HepG2 (cell line): ENCODE measurements around the gene MYOCOS. TPM values are rescaled to one million over a fixed set of nuclear protein-coding genes. Genes with fewer than 3 reads are reported as not detected.
"Not testable (repeated sequence)": the region's sequence is repeated elsewhere in the genome, so short reads cannot be mapped to it uniquely, and the experiment has no call there.

Experiments used
- ATAC-seq: fragments of 200-7000 bp; cut with Tn5 transposase; 3 replicates; pipeline ENCODE4 v1.9.1; 2020; ENCODE audit warnings: mild to moderate bottlenecking, moderate library complexity
- BruUV-seq: library from RNA; stranded (reverse); fragments of 400-500 nt; replicated peaks from 2 replicates; lab custom pipeline; 2021; lab: Mats Ljungman, UMichigan
- CTCF ChIA-PET: fragments of 300-600 bp; formaldehyde crosslinking; extraction: SDS; loops from one replicate; lab custom pipeline; 2021; ENCODE audit warnings: low total read pairs, inconsistent platforms, low intra/inter-chr PET ratio; lab: Yijun Ruan, JAX
- POLR2A ChIA-PET: fragments of 350-600 bp; sonication (Branson Sonifier 250); formaldehyde crosslinking; loops from one replicate; lab custom pipeline; 2020; ENCODE audit warnings: antibody characterized with exemption, inconsistent platforms; lab: Yijun Ruan, JAX
- DNase-seq: peaks from one replicate; pipeline ENCODE4 v3.0.0-alpha.2; 2015; ENCODE audit warnings: low spot score
- FAIRE-seq: peaks from 3 replicates; lab custom pipeline; 2011; peaks lifted over from hg19 to GRCh38; lab: Jason Lieb, UNC
- H2AFZ ChIP-seq: one replicate; pipeline ENCODE4 v1.6.1; 2011; ENCODE audit warnings: low read length, inconsistent platforms
- H3K27ac ChIP-seq: fragments of 300-600 bp; 3 replicates; pipeline ENCODE4 v1.8.0; 2011; ENCODE audit warnings: mixed run types, mild to moderate bottlenecking, mixed read lengths, low read length, inconsistent platforms; ENCODE audit not compliant: insufficient read depth; ENCODE audit errors: extremely low read length
- H3K27me3 ChIP-seq, 2 experiments: fragments of 200-600 bp in 1 of 2; 2 replicates in 1 of 2; 3 replicates in 1 of 2; pipeline versions ENCODE4 v1.6.0 to v1.8.0; 2011; ENCODE audit warnings: low read length in 2 of 2, mild to moderate bottlenecking in 2 of 2, moderate library complexity in 2 of 2, inconsistent platforms in 1 of 2; ENCODE audit not compliant: insufficient read depth in 2 of 2, control insufficient read depth in 1 of 2
- H3K36me3 ChIP-seq, 2 experiments: fragments of 200-600 bp in 1 of 2; replicated peaks in 1 of 2; 2 replicates in 1 of 2; 3 replicates in 1 of 2; pipeline versions ENCODE4 v1.5.1 to v1.8.0; 2011; ENCODE audit warnings: low read length in 2 of 2, inconsistent platforms in 1 of 2; ENCODE audit not compliant: insufficient read depth in 2 of 2, control insufficient read depth in 1 of 2
- H3K4me1 ChIP-seq: 2 replicates; pipeline ENCODE4 v1.5.1; 2012; ENCODE audit warnings: low read length, inconsistent platforms; ENCODE audit not compliant: insufficient read depth
- H3K4me2 ChIP-seq: 2 replicates; pipeline ENCODE4 v1.6.0; 2011; ENCODE audit warnings: low read depth, low read length, inconsistent platforms
- H3K4me3 ChIP-seq, 3 experiments: fragments of 200-600 bp in 1 of 3; sonication (generic), shearing (Covaris generic) in 1 of 3; replicated peaks in 1 of 3; 2 replicates each; pipeline ENCODE4 v1.5.1; 2011 to 2016; ENCODE audit warnings: low read length in 3 of 3, inconsistent platforms in 2 of 3, low read depth in 2 of 3, mild to moderate bottlenecking in 2 of 3, control low read depth in 1 of 3, mixed read lengths in 1 of 3; ENCODE audit not compliant: insufficient read depth in 1 of 3
- H3K79me2 ChIP-seq: one replicate; pipeline ENCODE4 v1.6.1; 2011; ENCODE audit warnings: low read length, inconsistent platforms; ENCODE audit not compliant: insufficient read depth
- H3K9ac ChIP-seq: 2 replicates; pipeline ENCODE4 v1.6.0; 2011; ENCODE audit warnings: mild to moderate bottlenecking, low read depth, low read length, inconsistent platforms; ENCODE audit not compliant: insufficient read depth
- H3K9me3 ChIP-seq: 2 replicates; pipeline ENCODE4 v1.5.1; 2012; ENCODE audit warnings: mild to moderate bottlenecking, low read length
- H4K20me1 ChIP-seq: 2 replicates; pipeline ENCODE4 v1.6.0; 2011; ENCODE audit warnings: inconsistent platforms, mild to moderate bottlenecking, low read length, moderate library complexity; ENCODE audit not compliant: insufficient read depth
- NCOA1 ChIP-seq: sonication (generic); formaldehyde crosslinking; IDR thresholded peaks from 2 replicates; pipeline ENCODE4 v1.9.0; 2021; ENCODE audit warnings: missing genetic modification reagents
- PBX3 ChIP-seq: sonication (generic); formaldehyde crosslinking; IDR thresholded peaks from 2 replicates; pipeline ENCODE4 v1.8.1; 2023; ENCODE audit warnings: missing genetic modification reagents, inconsistent platforms, borderline replicate concordance
- POGZ ChIP-seq: sonication (generic); formaldehyde crosslinking; IDR thresholded peaks from 2 replicates; pipeline ENCODE4 v1.4.0; 2020; ENCODE audit warnings: mild to moderate bottlenecking, missing genetic modification reagents
- ZNF264 ChIP-seq: sonication (generic); formaldehyde crosslinking; IDR thresholded peaks from 2 replicates; pipeline ENCODE4 v1.4.0; 2020; ENCODE audit warnings: missing genetic modification reagents
- ZNF34 ChIP-seq: sonication (generic); formaldehyde crosslinking; IDR thresholded peaks from 2 replicates; pipeline ENCODE4 v1.4.0; 2020; ENCODE audit warnings: mild to moderate bottlenecking, missing genetic modification reagents, borderline replicate concordance
- ZNF784 ChIP-seq: sonication (generic); formaldehyde crosslinking; IDR thresholded peaks from 2 replicates; pipeline ENCODE4 v1.5.1; 2020; ENCODE audit warnings: missing genetic modification reagents, mild to moderate bottlenecking, borderline replicate concordance
- WGBS: methylation state at CpG from one replicate; pipeline ENCODE4 v1.1.6; 2017; ENCODE audit warnings: low lambda C conversion rate; 5-methylcytosine and 5-hydroxymethylcytosine counted together
- in situ Hi-C: cut with HindIII; loops from 2 replicates; pipeline ENCODE4 v1.10.0; 2017; ENCODE audit warnings: low pct_unique_long_range_greater_than_20kb; ENCODE audit not compliant: extremely low pct_ligation_motif_present
- intact Hi-C: fragments of 100-400 bp; cut with micrococcal nuclease; formaldehyde crosslinking; loops from one replicate; pipeline ENCODE4 v1.10.0; 2022; ENCODE audit not compliant: unreplicated experiment
- polyA plus RNA-seq, 8 experiments: library from polyadenylated mRNA; depleted of rRNA in 3 of 8; stranded (reverse) in 7 of 8; unstranded in 1 of 8; fragments of >200 nt; fragmentation: Illumina TruSeq in 4 of 8; extraction: Trizol in 4 of 8; gene quantifications; 2 replicates each; pipeline versions ENCODE4 v1.2.1 to v1.2.3, GENCODE V29; 2011 to 2016; ENCODE audit warnings: low read depth in 4 of 8, missing spikeins in 1 of 8, mixed read lengths in 1 of 8; ENCODE audit not compliant: insufficient read depth in 1 of 8
- total RNA-seq, 5 experiments: library from RNA; depleted of rRNA; stranded (reverse); fragments of >200 nt; fragmentation: Illumina TruSeq; extraction: Trizol; gene quantifications; 2 replicates each; pipeline ENCODE4 v1.2.3, GENCODE V29; 2016; ENCODE audit warnings: low read depth in 1 of 5

Gene MYOCOS
- total and polyA plus RNA-seq, 2 of the 13 experiments (the other 11 are each of a cell fraction or from before 2014, with no cell fraction given), result not detected

- FAIRE-seq (no peak), DNase-seq (no peak), ATAC-seq (peak; percentile 59)
- Histone ChIP-seq H4K20me1 (no peaks in the 10 kb centered on the region), H3K79me2 (no peaks in the 10 kb centered on the region), H3K27ac (no peak overlapping the region), H3K36me3 (no peaks in the 10 kb centered on the region), H3K27me3 (no peaks in the 10 kb centered on the region), H3K9ac (no peak overlapping the region), H3K4me1 (no peaks in the 10 kb centered on the region), H3K9me3 (no peaks in the 10 kb centered on the region), H3K4me2 (no peak overlapping the region), H2AFZ (no peak overlapping the region), H3K4me3 (no peak overlapping the region)
- POLR2A ChIA-PET, result no interaction called here
- TF ChIP-seq NCOA1 (CRISPR knock-in tag) (no peak), PBX3 (CRISPR knock-in tag) (no peak), ZNF784 (CRISPR knock-in tag) (no peak), ZNF264 (CRISPR knock-in tag) (no peak), POGZ (no peak), ZNF34 (CRISPR knock-in tag) (no peak)
- CTCF ChIA-PET, result no interaction called here
- WGBS, result 49% methylated on average over 2 of the region's 13 CpGs
- in situ Hi-C loops, result no loop called here
- no TSS peak for BruUV-seq
- intact Hi-C loops, result no loop called here
Observed at GRCh38 chr1:171600862-171601261, 21.2 kb upstream of the MYOCOS start.

GRCh38 chr1:171603042-171603441, 19.0 kb upstream of the MYOCOS start:
- H3K9ac ChIP-seq, H3K4me2 ChIP-seq, H2AFZ ChIP-seq, CTCF ChIA-PET, in situ Hi-C loops, H3K36me3 ChIP-seq, H3K9me3 ChIP-seq, H3K27ac ChIP-seq, H3K27me3 ChIP-seq, intact Hi-C loops, ATAC-seq, H3K79me2 ChIP-seq, H3K4me1 ChIP-seq, BruUV-seq, H3K4me3 ChIP-seq, DNase-seq, POLR2A ChIA-PET, H4K20me1 ChIP-seq, FAIRE-seq: not testable (repeated sequence)
- WGBS, result 91% methylated on average over 6 of the region's 6 CpGs
